OCI-LY3 (cell line): ENCODE measurements around the gene NLRC5.

Experiments
- EZH2phosphoT487 ChIP-seq: fragments of 200-600 bp; shearing (Covaris generic); IDR thresholded peaks from 2 replicates; pipeline ENCODE4 v1.6.1; 2018; ENCODE audit warnings: antibody characterized with exemption, mixed run types, low read depth
- TF ChIP-seq, protein P1 (sequence below): fragments of 200-600, 300-600 bp; sonication (generic); IDR thresholded peaks from 2 replicates; pipeline ENCODE4 v1.5.1; 2014; ENCODE audit warnings: antibody characterized with exemption, low read length, low read depth

DNA sequence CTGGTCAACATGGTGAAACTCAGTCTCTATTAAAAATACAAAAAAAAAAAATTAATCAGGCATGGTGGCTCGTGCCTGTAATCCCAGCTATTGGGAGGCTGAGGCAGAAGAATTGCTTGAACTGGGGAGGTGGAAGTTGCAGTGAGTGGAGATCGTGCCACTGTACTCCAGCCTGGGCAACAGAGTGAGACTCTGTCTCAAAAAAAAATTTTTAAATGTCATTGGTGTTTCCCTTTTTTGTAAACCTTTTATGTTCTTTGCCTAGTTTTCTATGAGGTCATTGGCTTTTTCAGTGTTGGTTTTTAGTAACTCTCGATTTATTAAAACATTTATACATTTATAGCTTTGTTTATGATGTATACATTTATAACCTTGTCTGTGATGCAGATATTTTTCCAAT is 18.2 kb downstream of the NLRC5 start:
- TF ChIP-seq, protein P1, sequence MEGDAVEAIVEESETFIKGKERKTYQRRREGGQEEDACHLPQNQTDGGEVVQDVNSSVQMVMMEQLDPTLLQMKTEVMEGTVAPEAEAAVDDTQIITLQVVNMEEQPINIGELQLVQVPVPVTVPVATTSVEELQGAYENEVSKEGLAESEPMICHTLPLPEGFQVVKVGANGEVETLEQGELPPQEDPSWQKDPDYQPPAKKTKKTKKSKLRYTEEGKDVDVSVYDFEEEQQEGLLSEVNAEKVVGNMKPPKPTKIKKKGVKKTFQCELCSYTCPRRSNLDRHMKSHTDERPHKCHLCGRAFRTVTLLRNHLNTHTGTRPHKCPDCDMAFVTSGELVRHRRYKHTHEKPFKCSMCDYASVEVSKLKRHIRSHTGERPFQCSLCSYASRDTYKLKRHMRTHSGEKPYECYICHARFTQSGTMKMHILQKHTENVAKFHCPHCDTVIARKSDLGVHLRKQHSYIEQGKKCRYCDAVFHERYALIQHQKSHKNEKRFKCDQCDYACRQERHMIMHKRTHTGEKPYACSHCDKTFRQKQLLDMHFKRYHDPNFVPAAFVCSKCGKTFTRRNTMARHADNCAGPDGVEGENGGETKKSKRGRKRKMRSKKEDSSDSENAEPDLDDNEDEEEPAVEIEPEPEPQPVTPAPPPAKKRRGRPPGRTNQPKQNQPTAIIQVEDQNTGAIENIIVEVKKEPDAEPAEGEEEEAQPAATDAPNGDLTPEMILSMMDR = no peak
- TF ChIP-seq EZH2phosphoT487 = no peak
